Mesendoderm (in vitro differentiated cells): ENCODE measurements around the gene MORC2.

Source experiments
- DNase-seq: peaks from one replicate; pipeline ENCODE4 v3.0.0; 2013
- H2AK5ac ChIP-seq: 2 replicates; pipeline ENCODE4 v1.6.1; 2013; ENCODE audit warnings: low read length, inconsistent platforms
- H2BK120ac ChIP-seq: 2 replicates; pipeline ENCODE4 v1.6.1; 2013; ENCODE audit warnings: low read depth, mild to moderate bottlenecking, low read length, moderate library complexity, mixed read lengths
- H2BK15ac ChIP-seq: replicated peaks from 2 replicates; pipeline ENCODE4 v1.6.1; 2013; ENCODE audit warnings: low read depth, mild to moderate bottlenecking, moderate library complexity
- H2BK5ac ChIP-seq: 2 replicates; pipeline ENCODE4 v1.6.1; 2013; ENCODE audit warnings: low read length, inconsistent platforms
- H3K18ac ChIP-seq: 2 replicates; pipeline ENCODE4 v1.6.1; 2013; ENCODE audit warnings: mild to moderate bottlenecking, low read length, mixed read lengths
- H3K23ac ChIP-seq: one replicate; pipeline ENCODE4 v1.6.1; 2013; ENCODE audit warnings: low read length
- H3K27ac ChIP-seq: 2 replicates; pipeline ENCODE4 v1.5.1; 2013; ENCODE audit warnings: low read depth, mild to moderate bottlenecking, inconsistent platforms, low read length, moderate library complexity
- H3K27me3 ChIP-seq: 2 replicates; pipeline ENCODE4 v1.6.1; 2013; ENCODE audit warnings: low read length, control low read depth, mild to moderate bottlenecking, inconsistent platforms; ENCODE audit not compliant: insufficient read depth, poor library complexity
- H3K36me3 ChIP-seq: 2 replicates; pipeline ENCODE4 v1.6.1; 2013; ENCODE audit warnings: low read length, inconsistent platforms; ENCODE audit not compliant: control insufficient read depth, insufficient read depth
- H3K4ac ChIP-seq: one replicate; pipeline ENCODE4 v1.6.1; 2013; ENCODE audit warnings: low read depth, mild to moderate bottlenecking, low read length, moderate library complexity
- H3K4me1 ChIP-seq: 2 replicates; pipeline ENCODE4 v1.6.1; 2013; ENCODE audit warnings: low read depth, low read length, inconsistent platforms; ENCODE audit not compliant: control insufficient read depth
- H3K4me2 ChIP-seq: 2 replicates; pipeline ENCODE4 v1.6.1; 2013; ENCODE audit warnings: low read length
- H3K4me3 ChIP-seq: 2 replicates; pipeline ENCODE4 v1.5.1; 2013; ENCODE audit warnings: mild to moderate bottlenecking, low read length
- H3K56ac ChIP-seq: one replicate; pipeline ENCODE4 v1.6.1; 2013; ENCODE audit warnings: low read length
- H3K79me1 ChIP-seq: 2 replicates; pipeline ENCODE4 v1.6.1; 2013; ENCODE audit warnings: low read length, inconsistent platforms
- H3K79me2 ChIP-seq: 2 replicates; pipeline ENCODE4 v1.6.1; 2013; ENCODE audit warnings: mild to moderate bottlenecking, low read length; ENCODE audit not compliant: control insufficient read depth, insufficient read depth
- H3K9ac ChIP-seq: 2 replicates; pipeline ENCODE4 v1.6.1; 2013; ENCODE audit warnings: low read length, inconsistent platforms
- H4K5ac ChIP-seq: one replicate; pipeline ENCODE4 v1.6.1; 2013; ENCODE audit warnings: low read length
- H4K8ac ChIP-seq: one replicate; pipeline ENCODE4 v1.6.1; 2013; ENCODE audit warnings: low read depth, mild to moderate bottlenecking, control low read depth, low read length, moderate library complexity
- WGBS: extraction: QIAGEN DNeasy Blood & Tissue Kit; methylation state at CpG from one replicate; pipeline ENCODE4 v1.1.7; 2013; ENCODE audit warnings: low lambda C conversion rate, missing lambda C conversion rate; ENCODE audit not compliant: insufficient coverage; ENCODE audit errors: extremely low coverage; 5-methylcytosine and 5-hydroxymethylcytosine counted together

Gene MORC2

DNA sequence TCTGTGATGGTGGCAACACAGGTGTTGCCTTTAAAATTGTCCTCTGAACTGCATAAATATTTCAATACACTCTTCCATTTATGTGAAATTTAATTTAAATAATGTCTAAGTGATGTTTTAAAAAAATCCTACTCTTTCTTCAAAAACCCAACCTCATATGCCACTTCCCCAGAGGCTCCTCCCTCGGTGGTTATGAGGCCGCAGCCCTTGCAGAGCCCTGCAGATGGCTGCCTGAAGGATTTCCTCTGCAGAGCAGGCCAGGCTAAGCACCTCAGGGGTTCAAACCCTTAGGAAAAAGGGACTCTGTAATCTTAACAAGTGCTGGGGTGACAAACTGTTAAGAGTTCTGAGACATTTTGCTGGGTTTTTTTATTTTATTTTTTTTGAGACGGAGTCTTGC, 25.2 kb downstream of the MORC2 start:
- Histone ChIP-seq H4K5ac (no peak overlapping the region), H2BK5ac (no peak overlapping the region), H3K4me3 (no peak overlapping the region), H4K8ac (no peak overlapping the region), H3K79me2 (no peaks in the 10 kb centered on the region), H3K27me3 (no peaks in the 10 kb centered on the region), H3K4me2 (no peak overlapping the region), H3K56ac (no peak overlapping the region), H3K18ac (no peak overlapping the region), H2AK5ac (no peak overlapping the region), H2BK120ac (no peak overlapping the region), H3K36me3 (peaks cover 40% of the 10 kb centered on the region), H3K9ac (no peak overlapping the region), H3K4ac (no peak overlapping the region), H3K4me1 (no peaks in the 10 kb centered on the region), H3K23ac (no peak overlapping the region), H3K79me1 (peaks cover 5% of the 10 kb centered on the region), H3K27ac (no peak overlapping the region), H2BK15ac (no peak overlapping the region)
- WGBS = no CpG with 5 or more reads among the region's 3 CpGs
- no peak for DNase-seq

DNA sequence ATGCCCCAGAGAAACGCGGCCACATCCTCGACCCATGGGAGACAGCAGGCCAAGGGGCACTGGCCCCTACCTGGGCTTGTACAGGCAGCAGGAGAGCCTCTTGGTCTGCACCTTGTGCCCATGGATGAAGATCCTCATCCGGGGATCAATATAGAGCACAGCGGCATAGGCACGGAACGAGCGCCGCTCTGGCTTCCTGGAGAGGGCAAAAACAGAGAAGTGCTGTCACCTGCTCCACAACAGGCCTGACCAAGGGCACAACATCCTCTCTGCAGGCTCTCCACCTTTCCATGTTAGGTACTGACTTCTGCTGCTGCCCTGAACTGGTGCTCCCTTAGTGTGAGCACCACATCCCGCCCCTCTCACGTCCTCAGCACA, 27.2 kb downstream of the MORC2 start:
- Histone ChIP-seq H3K23ac (no peak overlapping the region), H4K8ac (no peak overlapping the region), H3K27me3 (no peaks in the 10 kb centered on the region), H3K9ac (no peak overlapping the region), H3K27ac (no peak overlapping the region), H2BK15ac (no peak overlapping the region), H3K36me3 (peaks cover 46% of the 10 kb centered on the region), H2BK120ac (no peak overlapping the region), H2BK5ac (no peak overlapping the region), H3K79me2 (no peaks in the 10 kb centered on the region), H2AK5ac (no peak overlapping the region), H3K18ac (no peak overlapping the region), H3K4me3 (no peak overlapping the region), H3K4ac (no peak overlapping the region), H3K79me1 (no peaks in the 10 kb centered on the region), H3K4me2 (no peak overlapping the region), H4K5ac (no peak overlapping the region), H3K4me1 (no peaks in the 10 kb centered on the region), H3K56ac (no peak overlapping the region)
- DNase-seq = no peak
- no CpG with 5 or more reads among the region's 11 CpGs for WGBS

DNA sequence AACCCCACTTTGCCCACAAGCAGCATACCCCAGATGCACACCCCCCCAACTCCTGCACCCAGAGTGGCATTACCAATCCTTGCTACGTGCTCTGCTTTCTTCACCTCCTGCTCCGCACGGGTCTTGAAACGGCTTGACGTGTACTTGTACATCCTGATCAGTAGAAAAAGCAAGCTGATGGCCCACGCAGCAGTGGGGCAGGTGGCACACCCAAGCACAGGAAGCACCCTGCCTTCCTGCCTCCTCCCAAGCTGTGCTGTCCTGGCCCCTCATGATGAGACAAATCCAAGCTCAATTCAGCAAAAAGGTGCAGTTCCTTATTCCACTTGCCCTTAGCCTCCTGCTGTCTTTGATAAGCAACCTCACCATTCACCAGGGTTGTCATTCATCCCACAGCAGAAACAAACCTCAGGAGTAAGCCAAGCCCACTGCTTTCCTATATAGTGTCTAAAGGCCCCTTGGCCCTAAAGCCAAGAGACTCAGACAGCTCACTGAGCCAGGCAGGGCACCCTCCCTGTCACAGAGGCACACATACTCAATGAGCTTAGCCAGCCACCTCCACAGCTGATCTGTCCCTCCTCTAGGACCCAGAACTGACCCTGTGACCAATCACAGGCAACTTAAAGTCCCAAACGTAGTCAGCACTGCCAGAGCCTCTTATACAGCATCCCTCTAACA, 27.8 kb downstream of the MORC2 start:
- Histone ChIP-seq H4K5ac (no peak overlapping the region), H3K4me3 (no peak overlapping the region), H3K36me3 (peaks cover 44% of the 10 kb centered on the region), H3K79me2 (no peaks in the 10 kb centered on the region), H3K4me2 (no peak overlapping the region), H3K27me3 (no peaks in the 10 kb centered on the region), H2BK15ac (no peak overlapping the region), H3K27ac (no peak overlapping the region), H3K56ac (no peak overlapping the region), H3K4ac (no peak overlapping the region), H3K18ac (no peak overlapping the region), H2AK5ac (no peak overlapping the region), H3K79me1 (no peaks in the 10 kb centered on the region), H4K8ac (no peak overlapping the region), H2BK5ac (no peak overlapping the region), H3K4me1 (no peaks in the 10 kb centered on the region), H2BK120ac (no peak overlapping the region), H3K23ac (no peak overlapping the region), H3K9ac (no peak overlapping the region)
- no CpG with 5 or more reads among the region's 7 CpGs for WGBS
- DNase-seq = no peak

DNA sequence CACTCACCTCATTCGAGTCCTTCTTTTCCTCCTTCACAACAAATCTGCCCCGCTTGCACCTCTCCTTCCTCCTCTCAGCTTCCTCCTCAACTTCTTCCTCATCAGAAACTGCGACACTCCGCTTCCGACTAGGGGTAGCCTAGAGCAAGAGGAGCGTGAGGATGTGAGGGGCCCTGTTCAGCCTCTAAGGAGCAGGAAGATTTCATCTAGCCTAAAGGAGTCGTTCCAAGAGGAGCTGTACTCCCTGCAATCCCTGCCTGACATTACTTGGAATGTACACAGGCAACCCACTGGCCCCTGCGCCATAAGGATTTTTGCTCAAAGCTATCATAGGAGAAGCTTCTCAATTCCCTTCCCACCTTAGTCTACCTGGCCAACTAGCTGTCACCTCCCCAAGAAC, 34.5 kb downstream of the MORC2 start:
- no peak overlapping the region for H3K23ac ChIP-seq
- no peak for DNase-seq
- no peak overlapping the region for H3K4me2 ChIP-seq
- no peaks in the 10 kb centered on the region for H3K4me1 ChIP-seq
- H2BK120ac ChIP-seq = no peak overlapping the region
- H3K18ac ChIP-seq = no peak overlapping the region
- H3K4ac ChIP-seq = no peak overlapping the region
- H4K5ac ChIP-seq = no peak overlapping the region
- H3K79me2 ChIP-seq = no peaks in the 10 kb centered on the region
- no peak overlapping the region for H3K9ac ChIP-seq
- no peak overlapping the region for H4K8ac ChIP-seq
- no peak overlapping the region for H2BK15ac ChIP-seq
- H3K79me1 ChIP-seq = no peaks in the 10 kb centered on the region
- H2BK5ac ChIP-seq = no peak overlapping the region
- H3K36me3 ChIP-seq = peaks cover 36% of the 10 kb centered on the region
- H3K27me3 ChIP-seq = no peaks in the 10 kb centered on the region
- WGBS = no CpG with 5 or more reads among the region's 8 CpGs
- H3K27ac ChIP-seq = no peak overlapping the region
- no peak overlapping the region for H2AK5ac ChIP-seq
- H3K4me3 ChIP-seq = no peak overlapping the region
- no peak overlapping the region for H3K56ac ChIP-seq

DNA sequence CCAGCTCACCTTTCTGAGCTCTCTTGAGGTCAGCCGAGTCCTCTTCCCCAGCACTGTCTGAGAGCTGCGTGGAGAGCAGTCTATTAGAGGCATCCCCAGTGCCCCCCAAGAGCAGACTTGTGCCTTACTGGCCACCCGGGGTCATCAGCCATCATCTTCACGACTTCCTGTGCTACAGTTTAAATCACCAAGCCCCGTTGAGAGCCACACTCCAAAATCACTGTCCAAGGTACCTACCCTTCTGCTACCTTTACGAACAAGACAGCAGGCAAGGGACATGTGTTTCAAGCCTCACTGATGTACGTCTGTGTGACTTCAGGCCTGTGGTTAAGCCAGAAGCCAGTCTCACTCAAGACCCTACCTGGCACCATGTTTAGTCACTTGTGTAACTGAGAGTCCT, 35.1 kb downstream of the MORC2 start:
- WGBS = no CpG with 5 or more reads among the region's 7 CpGs
- Histone ChIP-seq H2AK5ac (no peak overlapping the region), H3K4me2 (no peak overlapping the region), H3K27me3 (no peaks in the 10 kb centered on the region), H3K56ac (no peak overlapping the region), H2BK120ac (no peak overlapping the region), H3K36me3 (peaks cover 37% of the 10 kb centered on the region), H3K18ac (no peak overlapping the region), H3K4me3 (no peak overlapping the region), H4K8ac (no peak overlapping the region), H2BK15ac (no peak overlapping the region), H3K4me1 (no peaks in the 10 kb centered on the region), H3K79me2 (no peaks in the 10 kb centered on the region), H3K9ac (no peak overlapping the region), H3K4ac (no peak overlapping the region), H2BK5ac (no peak overlapping the region), H3K27ac (no peak overlapping the region), H3K23ac (no peak overlapping the region), H4K5ac (no peak overlapping the region), H3K79me1 (no peaks in the 10 kb centered on the region)
- no peak for DNase-seq

DNA sequence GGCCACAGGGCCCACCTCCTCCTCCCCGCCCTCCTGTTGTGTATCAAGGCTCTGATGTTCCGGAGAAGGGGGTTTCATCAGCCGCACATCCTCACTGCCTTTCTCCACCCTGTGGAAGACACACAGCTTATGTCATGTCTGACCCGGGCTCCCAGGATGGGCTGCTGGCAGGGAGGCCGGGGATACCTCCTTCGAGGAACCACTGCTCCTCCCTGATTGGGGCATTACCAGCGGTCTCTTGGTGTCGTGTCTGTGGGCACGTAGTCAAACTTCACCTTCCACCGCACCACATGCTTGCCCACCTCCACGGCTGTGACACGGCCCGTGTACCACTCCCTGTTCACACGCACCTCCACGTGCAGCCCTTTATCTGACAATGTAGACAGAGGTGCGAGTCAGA, 35.9 kb downstream of the MORC2 start:
- peaks cover 38% of the 10 kb centered on the region for H3K36me3 ChIP-seq
- DNase-seq = no peak
- H2BK15ac ChIP-seq = no peak overlapping the region
- H3K4me1 ChIP-seq = no peaks in the 10 kb centered on the region
- no peak overlapping the region for H3K4me3 ChIP-seq
- no peak overlapping the region for H3K9ac ChIP-seq
- no peak overlapping the region for H3K56ac ChIP-seq
- no peaks in the 10 kb centered on the region for H3K79me1 ChIP-seq
- H3K23ac ChIP-seq = no peak overlapping the region
- no peak overlapping the region for H2AK5ac ChIP-seq
- no peak overlapping the region for H3K4ac ChIP-seq
- H3K79me2 ChIP-seq = no peaks in the 10 kb centered on the region
- H2BK5ac ChIP-seq = no peak overlapping the region
- no peak overlapping the region for H4K5ac ChIP-seq
- no CpG with 5 or more reads among the region's 16 CpGs for WGBS
- H3K18ac ChIP-seq = no peak overlapping the region
- no peak overlapping the region for H4K8ac ChIP-seq
- H3K27ac ChIP-seq = no peak overlapping the region
- H3K27me3 ChIP-seq = no peaks in the 10 kb centered on the region
- no peak overlapping the region for H3K4me2 ChIP-seq
- H2BK120ac ChIP-seq = no peak overlapping the region
